ENCODE measurements around the gene BMP3. TPM values are rescaled to one million over a fixed set of nuclear protein-coding genes. Genes with fewer than 3 reads are reported as not detected.

Gene BMP3
- total RNA-seq, 4 donors from 2014 or later: 0.70 to 1.7 (median 1.1) TPM

GRCh38 chr4:81023484-81023883 lies 7.0 kb upstream of the BMP3 start:
- no peaks in the 10 kb centered on the region for H3K9me3 ChIP-seq
- TF ChIP-seq POLR2A (IDR thresholded peaks at IDR 0.05) (no peak), EP300 (IDR thresholded peaks at IDR 0.05) (no peak), CTCF (IDR thresholded peaks at IDR 0.05) (no peak), POLR2AphosphoS5 (IDR thresholded peaks at IDR 0.05) (no peak)

GRCh38 chr4:81030981-81031791 lies 678 bp downstream of the BMP3 start:
- WGBS: 2% methylated on average over 38 of the region's 77 CpGs
- Histone ChIP-seq H3K27ac (no peak overlapping the region), H3K4me1 (peaks cover 20% of the 10 kb centered on the region), H3K4me3 (peak overlapping the region; percentile 55), H3K9me3 (no peaks in the 10 kb centered on the region), H3K36me3 (no peaks in the 10 kb centered on the region), H3K27me3 (peaks cover 40% of the 10 kb centered on the region)
- TF ChIP-seq CTCF (IDR thresholded peaks at IDR 0.05) (no peak), POLR2A (IDR thresholded peaks at IDR 0.05) (no peak), EP300 (IDR thresholded peaks at IDR 0.05) (no peak), POLR2AphosphoS5 (IDR thresholded peaks at IDR 0.05) (no peak)
- DNase-seq (ENCODE audit: low spot score in 2 of 2): no peak

More at GRCh38 chr4:81023484-81023883, 7.0 kb upstream of the BMP3 start:
- Histone ChIP-seq H3K27ac (no peak overlapping the region), H3K4me3 (no peak overlapping the region), H3K36me3 (no peaks in the 10 kb centered on the region), H3K27me3 (no peaks in the 10 kb centered on the region), H3K4me1 (no peaks in the 10 kb centered on the region)
- DNase-seq (ENCODE audit: low spot score in 2 of 2): no peak

- Histone ChIP-seq H3K36me3 (no peaks in the 10 kb centered on the region), H3K27ac (no peak overlapping the region), H3K4me1 (peaks cover 20% of the 10 kb centered on the region), H3K9me3 (no peaks in the 10 kb centered on the region), H3K27me3 (peaks cover 40% of the 10 kb centered on the region), H3K4me3 (peak overlapping the region; percentile 55)
- 19% methylated on average over 15 of the region's 15 CpGs for WGBS
- TF ChIP-seq POLR2AphosphoS5 (IDR thresholded peaks at IDR 0.05) (no peak), POLR2A (IDR thresholded peaks at IDR 0.05) (no peak), EP300 (IDR thresholded peaks at IDR 0.05) (no peak), CTCF (IDR thresholded peaks at IDR 0.05) (no peak)
- DNase-seq (ENCODE audit: low spot score in 2 of 2): no peak
Observed at GRCh38 chr4:81031796-81032551, 1.5 kb downstream of the BMP3 start.

- H3K4me3 ChIP-seq: no peak overlapping the region
Observed at GRCh38 chr4:81032771-81033684, 2.5 kb downstream of the BMP3 start.

More at GRCh38 chr4:81032771-81033684, 2.5 kb downstream of the BMP3 start:
- Histone ChIP-seq H3K27me3 (peaks cover 40% of the 10 kb centered on the region), H3K9me3 (no peaks in the 10 kb centered on the region), H3K27ac (no peak overlapping the region), H3K36me3 (no peaks in the 10 kb centered on the region), H3K4me1 (peaks cover 20% of the 10 kb centered on the region)
- 76% methylated on average over 4 of the region's 4 CpGs for WGBS
- TF ChIP-seq EP300 (IDR thresholded peaks at IDR 0.05) (no peak), CTCF (IDR thresholded peaks at IDR 0.05) (no peak), POLR2AphosphoS5 (IDR thresholded peaks at IDR 0.05) (no peak), POLR2A (IDR thresholded peaks at IDR 0.05) (no peak)
- DNase-seq (ENCODE audit: low spot score in 2 of 2): no peak

Measured in suprapubic skin (tissue), 4 donors.